GM21723 (cell line): Measurements from ENCODE around the gene ILF3.
"Not testable (repeated sequence)": the region's sequence is repeated elsewhere in the genome, so short reads cannot be mapped to it uniquely, and the experiment has no call there.

Source experiments
- ATAC-seq: cut with Tn5 transposase; IDR thresholded peaks from one replicate; pipeline ENCODE4 v1.9.1; 2021; ENCODE audit warnings: mild to moderate bottlenecking, moderate library complexity; ENCODE audit not compliant: unreplicated experiment

ILF3 gene

DNA sequence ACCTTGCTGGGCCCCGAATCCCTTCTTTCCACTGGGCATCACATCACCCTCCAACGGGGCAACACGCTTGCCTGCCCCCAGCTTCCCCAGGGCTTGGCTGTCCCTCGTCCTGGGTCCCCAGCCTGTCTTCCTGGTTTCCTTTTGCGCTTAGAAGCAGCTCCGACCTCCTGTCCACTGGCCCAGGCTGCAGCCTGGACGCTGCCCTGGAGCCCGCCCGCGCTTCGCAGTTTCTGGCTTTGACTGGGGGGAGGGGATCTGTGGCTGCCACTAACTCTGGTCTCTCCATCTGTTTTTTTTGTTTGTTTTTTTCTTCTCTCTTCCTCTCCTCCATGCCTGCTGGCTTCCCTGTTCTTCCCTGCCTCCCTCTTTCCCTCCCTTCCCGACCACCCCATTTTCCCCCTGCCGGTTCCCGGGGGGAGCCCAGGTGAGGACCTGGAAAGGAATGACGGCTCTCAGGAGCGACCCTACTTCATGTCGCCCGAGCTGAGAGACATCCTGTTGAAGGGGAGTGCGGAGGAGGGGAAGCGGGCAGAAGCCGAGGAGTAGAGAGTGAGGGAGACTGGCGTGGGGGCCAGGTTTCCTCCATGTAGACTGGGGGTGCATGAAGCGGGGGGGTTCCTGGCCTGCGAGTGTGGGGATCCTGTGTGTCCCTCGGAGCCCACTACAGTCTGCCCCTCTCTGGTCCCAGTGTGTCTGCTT, 11.5 kb upstream of the ILF3 start:
- ATAC-seq, result no peak

DNA sequence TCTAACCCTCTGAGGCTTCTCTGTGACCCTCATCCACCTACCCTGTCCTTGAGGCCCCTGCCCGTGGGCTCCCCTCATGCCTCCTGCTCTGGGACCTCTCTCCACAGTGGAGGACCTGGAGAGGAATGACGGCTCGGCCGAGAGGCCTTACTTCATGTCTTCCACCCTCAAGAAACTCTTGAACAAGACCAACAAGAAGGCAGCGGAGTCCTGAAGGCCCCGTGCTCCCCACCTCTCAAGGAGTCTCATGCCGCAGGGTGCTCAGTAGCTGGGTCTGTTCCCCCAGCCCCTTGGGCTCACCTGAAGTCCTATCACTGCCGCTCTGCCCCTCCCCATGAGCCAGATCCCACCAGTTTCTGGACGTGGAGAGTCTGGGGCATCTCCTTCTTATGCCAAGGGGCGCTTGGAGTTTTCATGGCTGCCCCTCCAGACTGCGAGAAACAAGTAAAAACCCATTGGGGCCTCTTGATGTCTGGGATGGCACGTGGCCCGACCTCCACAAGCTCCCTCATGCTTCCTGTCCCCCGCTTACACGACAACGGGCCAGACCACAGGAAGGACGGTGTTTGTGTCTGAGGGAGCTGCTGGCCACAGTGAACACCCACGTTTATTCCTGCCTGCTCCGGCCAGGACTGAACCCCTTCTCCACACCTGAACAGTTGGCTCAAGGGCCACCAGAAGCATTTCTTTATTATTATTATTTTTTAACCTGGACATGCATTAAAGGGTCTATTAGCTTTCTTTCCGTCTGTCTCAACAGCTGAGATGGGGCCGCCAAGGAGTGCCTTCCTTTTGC, 10.8 kb upstream of the ILF3 start:
- no peak for ATAC-seq

DNA sequence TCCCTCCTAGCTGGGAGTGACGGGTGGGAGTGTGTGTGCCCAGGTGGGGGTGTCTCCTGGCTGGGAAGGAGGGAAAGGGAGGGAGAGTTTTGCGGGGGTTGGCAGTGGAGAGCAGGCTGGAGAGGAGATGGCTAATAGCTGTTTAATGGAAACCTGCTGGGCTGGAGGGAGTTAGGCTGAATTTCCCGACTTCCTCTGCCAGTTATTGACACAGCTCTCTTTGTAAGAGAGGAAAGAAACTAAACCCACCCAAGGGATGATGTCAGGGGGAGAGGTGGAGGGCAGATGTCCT, 10.2 kb upstream of the ILF3 start:
- no peak for ATAC-seq

DNA sequence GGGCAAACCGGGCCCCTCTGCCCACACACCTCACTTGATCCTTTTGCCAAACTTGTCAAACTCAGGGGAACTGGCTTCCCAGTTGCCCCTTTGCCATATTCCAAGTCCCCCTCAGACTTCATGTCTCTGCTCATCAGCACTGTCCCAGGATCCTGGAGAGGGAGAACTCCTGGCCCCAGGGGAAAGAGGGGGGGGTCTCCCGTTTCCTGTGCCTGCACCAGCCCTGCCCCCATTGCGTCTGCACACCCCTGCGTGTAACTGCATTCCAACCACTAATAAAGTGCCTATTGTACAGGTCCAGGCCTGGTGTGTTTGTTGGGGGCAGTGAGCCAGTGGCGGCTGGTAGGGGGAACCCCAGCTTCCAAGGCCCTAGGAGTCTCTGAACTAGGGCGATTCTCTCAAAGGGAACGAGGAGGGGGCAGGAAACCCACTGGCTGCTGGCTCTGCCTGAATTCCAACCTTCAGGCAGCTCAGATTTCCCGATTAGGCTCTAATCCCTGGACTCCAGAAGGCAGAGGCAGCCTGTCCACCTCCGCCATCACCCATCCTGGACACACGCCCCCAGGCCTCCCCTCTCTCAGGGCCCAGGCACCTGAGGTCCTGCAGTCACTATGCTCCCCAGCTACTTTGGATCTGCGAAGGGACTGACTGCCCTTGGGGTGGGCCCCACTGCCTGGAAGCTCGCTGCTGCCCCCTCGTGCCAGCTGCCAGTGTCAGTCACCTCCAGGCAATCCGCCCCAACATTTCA, 9.7 kb upstream of the ILF3 start:
- ATAC-seq, result no peak

DNA sequence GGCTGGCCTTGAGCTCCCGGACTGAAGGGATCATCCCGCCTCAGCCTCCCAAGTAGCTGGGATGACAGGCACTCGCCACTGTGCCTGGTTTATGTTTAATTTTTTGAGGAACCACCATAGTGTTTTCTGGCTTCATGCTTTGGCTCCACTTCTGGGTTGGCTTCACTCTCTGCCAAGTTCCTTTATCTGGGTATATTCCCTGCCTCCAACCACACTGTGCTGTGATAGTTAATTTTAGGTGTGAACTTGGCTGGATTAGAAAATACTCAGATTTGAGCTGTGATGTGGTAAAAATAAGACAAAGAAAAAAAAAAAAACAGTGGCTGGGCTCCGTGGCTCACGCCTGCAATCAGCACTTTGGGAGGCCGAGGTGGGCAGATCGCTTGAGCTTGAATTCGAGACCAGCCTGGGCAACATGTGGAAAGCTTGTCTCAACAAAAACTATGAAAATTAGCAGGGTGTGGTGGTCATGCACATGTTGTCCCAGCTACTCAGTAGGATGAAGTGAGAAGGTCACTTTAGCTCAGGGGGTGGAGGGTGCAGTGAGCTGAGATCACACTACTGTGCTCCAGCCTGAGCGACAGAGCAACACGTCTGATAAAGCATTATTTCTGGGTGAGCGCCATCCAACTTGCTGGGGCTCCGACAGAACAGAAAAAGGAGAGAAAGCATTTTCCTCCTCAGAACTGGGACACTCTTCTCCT, 7.5 kb upstream of the ILF3 start:
- no peak for ATAC-seq

DNA sequence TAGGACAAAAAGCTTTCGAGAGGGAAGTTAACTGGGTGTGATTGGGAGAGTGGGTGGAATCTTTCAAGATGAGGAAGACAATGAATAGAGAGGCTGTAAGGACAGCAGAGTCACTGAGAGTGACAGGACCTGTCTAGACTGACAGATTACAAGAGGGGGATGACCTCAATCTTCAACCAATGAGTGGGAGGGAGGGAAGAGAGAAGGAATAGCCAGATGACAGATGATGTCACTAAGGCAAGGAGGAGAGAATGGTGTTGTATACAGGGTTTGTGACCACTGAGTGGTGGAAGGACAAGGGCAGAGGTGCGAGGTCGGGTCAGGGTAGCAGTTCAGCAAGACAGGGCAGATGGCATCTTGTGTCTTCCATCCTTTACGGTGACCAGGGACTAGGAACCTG, 5.8 kb upstream of the ILF3 start:
- ATAC-seq, result no peak

DNA sequence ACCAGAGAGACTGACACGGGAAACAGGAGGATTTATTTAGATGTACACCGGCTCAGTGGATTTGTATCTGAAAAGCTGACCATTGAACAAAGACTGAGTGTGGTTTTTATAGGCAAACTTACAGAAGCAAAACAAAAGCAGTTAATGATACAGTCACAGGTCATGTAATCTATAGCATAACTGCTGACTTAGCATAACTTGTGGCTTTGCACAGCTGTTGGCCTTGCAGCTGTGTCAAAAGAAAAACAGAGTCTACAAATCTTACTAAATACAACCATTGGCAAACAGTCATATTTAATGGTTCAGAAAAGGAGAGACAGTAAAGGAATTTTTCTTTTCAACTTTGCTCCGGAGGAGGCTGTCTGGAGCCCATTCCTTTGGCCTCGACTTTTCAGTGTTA, 2.3 kb upstream of the ILF3 start:
- ATAC-seq, result no peak

DNA sequence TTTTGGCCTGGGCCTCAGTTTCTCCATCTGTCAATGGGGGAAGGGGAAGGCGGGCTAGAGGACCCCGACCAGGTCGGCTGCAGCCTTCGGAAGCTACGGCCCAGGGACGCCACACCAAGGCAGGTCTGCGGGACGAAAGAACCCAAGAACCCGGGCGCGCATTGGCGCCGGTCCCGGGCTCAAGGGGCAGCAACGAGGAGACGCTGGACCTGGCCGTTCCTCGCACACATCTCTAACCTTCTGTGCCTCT, 739 bp upstream of the ILF3 start:
- ATAC-seq, result no peak

DNA sequence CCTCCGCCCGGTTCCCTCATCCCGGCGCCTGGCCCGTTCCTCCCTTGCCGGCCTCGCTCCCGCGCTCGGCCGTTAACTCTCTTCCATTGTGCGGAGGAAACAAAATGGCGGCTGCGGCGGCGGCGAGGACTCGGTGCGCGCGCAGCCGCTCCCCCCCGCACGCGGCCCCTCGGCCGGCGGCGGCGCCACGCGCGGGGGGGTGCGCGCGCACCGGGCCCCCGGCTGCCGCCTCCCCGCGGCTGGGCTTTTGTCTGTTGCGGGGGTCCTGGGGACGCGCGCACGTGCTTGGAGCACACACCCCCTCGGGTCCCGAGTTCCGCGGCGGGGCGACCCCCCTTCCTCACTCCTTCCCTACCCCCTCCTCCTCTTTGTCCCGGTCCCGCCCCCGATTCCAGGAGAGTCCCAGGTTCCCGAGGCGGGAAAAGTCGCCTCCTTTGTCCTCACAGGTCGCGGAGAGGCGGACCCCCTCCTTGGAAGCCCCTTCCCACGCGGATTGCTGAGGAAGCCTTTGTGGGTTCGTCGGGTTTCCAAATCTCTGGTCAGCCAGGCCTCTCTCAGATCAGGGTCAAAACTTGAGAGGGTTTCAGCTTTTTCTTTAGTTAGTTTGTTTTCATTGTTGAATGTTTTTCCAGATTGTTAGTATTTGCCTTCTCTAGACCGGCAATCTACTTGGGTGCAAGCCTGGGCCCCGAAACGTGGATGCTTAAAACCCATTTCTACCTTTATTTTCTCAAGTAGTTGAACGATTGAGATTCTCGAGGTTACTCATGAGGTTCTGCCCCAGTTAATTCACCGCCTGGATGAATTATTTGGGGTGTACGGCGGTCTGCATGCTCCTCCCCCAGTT, 687 bp downstream of the ILF3 start:
- ATAC-seq, result peak; percentile 17

DNA sequence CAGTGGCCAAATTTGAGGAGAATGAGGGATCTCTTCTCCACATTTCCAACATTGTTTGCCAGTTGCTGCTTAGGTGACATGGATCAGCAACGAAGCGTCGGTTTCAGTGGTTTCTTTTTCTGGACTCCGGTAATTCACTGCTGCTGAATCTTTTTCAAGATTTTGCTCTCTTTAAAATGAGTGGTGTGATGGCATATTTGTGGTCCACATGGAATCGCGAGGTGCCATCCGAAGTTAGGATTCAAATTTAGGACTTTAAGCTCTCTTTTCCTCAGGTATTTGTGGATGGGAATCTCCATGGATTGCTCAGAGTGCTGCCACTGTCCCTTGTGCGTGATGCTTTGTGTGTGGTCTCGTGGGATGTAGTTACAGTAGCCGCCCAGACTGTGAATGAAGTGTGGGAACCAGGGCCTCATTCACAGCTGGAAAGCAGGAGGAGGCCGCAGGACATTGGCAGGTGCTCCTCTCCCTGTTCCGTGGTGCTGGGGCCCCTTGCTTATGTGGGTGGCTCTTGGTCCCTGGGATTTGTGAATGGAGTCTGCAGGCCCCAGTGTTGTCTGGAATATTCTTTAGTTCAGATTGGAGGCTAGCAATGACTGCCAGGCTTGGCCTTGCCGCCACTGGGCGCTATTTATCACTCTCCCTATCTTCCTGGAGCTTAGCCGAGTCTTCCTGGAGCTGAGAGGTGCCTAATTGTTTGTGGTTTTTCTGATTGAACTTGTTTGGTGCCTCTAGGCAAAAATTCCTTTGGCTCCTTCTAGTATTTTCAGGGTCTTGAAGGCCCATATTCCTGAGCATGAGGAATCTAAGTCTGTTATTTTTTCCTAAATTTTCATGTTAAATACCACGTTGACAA, 1.5 kb downstream of the ILF3 start:
- ATAC-seq, result no peak

DNA sequence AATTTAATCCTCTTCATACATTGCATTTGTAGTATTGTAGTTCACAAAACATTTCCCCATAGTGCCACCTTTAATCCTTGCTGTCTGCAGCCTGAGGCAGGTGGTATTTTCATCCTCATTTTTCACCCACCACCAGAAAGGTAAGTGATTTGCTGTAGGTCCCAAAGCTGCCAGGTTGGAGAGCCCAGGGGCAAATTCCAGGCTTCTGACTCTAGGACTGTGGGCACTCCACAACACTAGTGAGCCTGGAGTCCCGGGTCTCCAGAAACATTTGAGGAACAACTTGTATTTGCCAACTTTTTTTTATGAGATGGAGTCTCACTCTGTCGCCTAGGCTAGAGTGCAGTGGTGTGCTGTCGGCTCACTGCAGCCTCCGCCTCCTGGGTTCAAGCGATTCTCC, 6.2 kb downstream of the ILF3 start:
- no peak for ATAC-seq

DNA sequence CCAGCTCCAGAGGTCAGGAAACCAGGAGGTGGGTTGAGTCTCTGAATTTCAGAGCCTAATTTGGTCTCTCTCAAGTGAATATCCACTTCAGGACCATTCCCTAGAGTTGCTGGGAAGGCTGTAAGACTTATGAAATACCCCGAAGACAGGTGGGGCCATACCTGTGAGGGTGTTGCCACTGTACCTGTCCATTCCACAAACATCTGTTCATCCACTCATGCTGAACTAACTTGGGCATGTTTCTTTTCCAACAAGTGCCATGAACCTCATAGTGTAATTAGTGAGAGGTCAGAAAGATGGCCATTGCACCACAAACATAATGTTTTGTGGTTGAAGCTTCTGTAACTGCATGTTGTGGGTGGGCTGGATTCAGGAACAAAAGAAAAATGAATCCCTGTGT, 7.8 kb downstream of the ILF3 start:
- ATAC-seq, result no peak

DNA sequence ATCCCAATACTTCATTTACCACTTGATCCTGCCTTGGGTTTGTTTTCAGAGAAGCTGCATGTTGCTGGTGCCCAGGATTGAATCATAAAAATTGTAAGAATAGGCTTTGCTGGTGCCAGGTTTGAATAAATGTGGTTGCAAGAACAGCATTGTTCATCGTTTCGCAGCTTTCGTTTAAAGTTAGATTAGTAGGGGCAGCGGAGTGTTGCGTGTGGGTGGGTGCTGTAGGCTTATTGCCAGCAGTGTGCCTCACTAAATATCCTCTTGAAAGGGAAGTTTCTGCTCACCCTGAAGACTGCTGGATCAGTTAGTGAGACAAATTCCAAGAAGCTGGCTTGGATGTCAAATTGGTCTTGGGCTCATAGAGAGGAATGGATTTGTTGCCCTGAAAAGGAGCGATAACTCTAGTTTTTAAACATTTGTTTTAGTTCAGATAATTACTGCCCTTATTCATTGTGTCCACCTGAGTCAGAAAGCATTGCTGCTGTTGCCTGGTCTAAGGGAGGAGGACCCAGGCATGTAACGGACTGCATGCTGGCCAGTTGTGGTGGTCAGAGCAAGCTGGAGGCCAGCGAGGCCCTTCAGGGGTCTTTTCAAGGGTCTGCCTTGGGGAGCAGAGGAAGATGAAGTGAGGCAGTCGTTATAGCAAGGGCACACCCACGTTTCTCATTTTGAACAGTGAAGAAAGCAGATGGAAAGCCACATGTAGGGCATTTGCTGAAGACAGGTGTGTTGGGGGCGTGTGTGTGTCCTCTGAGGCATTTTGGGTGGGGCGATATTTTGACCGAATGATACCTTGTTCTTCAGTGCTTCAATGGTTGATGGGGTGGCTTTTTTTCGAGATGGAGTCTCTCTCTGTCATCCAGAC, 8.5 kb downstream of the ILF3 start:
- ATAC-seq, result no peak

DNA sequence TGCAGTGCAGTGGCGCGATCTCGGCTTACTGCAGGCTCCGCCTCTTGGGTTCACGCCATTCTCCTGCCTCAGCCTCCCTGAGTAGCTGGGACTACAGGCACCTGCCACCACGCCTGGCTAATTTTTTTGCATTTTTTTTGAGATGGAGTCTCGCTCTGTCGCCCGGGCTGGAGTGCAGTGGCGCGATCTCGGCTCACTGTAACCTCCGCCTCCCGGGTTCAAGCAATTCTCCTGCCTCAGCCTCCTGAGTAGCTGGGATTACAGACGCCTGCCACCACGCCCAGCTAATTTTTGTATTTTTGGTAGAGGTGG, 9.1 kb downstream of the ILF3 start:
- not testable (repeated sequence) for ATAC-seq

DNA sequence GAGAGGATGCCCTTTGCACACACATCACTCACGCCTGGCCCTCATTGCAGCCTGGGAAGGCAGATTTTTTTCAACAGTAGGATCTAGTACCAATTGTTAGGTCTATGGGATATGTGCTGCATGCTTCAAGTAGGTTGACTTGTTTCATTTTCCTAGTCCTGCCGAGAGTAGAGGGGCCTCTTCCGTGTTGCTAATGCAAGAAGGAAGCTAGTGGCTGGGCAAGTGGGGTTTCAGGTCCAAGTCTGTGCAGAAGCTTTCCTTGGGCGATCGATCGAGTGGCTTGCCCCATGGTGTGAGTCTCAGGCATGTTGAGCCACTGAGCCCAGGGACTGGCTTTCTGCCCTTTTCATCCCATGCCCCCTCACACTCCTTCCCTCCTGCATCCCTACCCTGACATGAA, 13.7 kb downstream of the ILF3 start:
- ATAC-seq, result no peak

DNA sequence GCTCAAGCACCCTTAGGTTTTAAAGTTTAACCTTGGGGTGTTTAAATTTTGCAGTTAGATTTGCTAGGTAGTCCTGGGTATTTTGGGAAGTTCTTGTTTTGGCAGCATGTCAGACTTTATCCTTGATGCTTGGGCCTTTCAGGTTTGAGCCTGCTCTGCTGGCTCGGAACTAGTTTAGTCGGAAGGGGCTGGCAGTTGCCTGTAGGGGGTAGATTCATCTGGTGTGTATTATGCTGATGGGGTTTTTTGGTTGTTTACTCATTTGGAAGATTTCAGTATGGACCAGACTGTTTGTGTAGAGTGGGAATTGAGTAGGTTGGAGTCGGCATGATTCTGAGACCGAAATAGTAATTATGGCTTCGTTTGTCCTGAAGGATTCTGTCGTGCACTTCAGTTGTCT, 15.1 kb downstream of the ILF3 start:
- ATAC-seq, result no peak

DNA sequence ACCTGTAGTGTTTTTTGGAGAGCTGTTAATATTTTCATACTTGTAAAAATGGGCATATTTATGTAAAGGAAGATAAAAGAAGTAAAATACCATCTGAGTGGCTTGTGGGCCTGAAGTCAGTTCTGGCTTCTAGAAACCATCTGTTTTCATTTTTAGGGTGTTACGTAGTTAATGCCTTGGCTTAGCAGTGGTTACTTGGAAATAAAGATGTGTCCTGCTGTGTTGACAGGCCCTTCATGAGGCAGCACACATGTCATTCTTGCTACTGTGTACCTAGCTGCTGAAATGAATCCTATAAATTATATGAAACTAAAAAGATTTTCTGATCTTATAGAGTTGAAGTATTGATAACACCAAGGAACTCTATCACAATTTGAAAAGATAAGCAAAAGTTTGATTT, 16.0 kb downstream of the ILF3 start:
- ATAC-seq, result no peak

DNA sequence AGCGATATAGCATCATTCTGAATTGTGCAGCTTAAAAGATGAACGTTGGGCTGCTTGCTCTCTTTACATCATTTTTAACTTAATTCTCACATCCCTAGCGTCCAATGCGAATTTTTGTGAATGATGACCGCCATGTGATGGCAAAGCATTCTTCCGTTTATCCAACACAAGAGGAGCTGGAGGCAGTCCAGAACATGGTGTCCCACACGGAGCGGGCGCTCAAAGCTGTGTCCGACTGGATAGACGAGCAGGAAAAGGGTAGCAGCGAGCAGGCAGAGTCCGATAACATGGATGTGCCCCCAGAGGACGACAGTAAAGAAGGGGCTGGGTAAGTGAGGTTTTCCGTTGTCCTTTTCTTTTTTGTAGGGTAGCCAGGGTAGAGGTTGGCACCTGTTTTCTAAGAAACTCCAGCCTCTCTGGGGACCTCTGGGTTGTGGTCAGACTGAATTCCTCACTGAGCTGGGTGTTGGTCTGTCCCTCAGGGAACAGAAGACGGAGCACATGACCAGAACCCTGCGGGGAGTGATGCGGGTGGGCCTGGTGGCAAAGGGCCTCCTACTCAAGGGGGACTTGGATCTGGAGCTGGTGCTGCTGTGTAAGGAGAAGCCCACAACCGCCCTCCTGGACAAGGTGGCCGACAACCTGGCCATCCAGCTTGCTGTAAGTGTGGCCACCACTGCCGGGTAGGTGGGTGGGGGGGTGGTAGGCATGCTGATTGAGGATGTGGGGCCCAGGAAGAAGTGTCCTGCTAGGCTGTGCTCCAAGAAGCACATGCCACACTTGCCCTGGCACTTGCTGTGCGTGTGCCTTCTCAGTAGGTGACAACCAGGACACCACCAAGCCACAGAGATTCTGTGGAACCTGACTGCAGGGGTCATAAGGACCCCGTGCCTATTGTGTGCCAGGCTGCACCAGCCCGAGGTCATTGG, 17.0 kb downstream of the ILF3 start:
- ATAC-seq, result no peak
